Coronary artery (tissue), 2 donors: ENCODE results near the gene PARVG.
"Not testable (repeated sequence)": the region's sequence is repeated elsewhere in the genome, so short reads cannot be mapped to it uniquely, and the experiment has no call there.

Experiments used
- DNase-seq: peaks from one replicate; pipeline ENCODE4 v3.0.0-alpha.2; 2017; ENCODE audit warnings: low spot score
- H3K27ac ChIP-seq, 2 donors: fragments of 200-600 bp; sonication (generic); one replicate each; pipeline ENCODE4 v1.5.1; 2016 to 2019
- H3K4me3 ChIP-seq: fragments of 200-600 bp; sonication (generic); 2 replicates; pipeline ENCODE4 v1.5.1; 2016; ENCODE audit warnings: mild to moderate bottlenecking, moderate library complexity
- TF ChIP-seq, protein P1 (sequence below): fragments of 200-600 bp; sonication (generic); IDR thresholded peaks from one replicate; pipeline ENCODE4 v1.5.1; 2019; ENCODE audit warnings: antibody characterized with exemption

The PARVG gene

DNA sequence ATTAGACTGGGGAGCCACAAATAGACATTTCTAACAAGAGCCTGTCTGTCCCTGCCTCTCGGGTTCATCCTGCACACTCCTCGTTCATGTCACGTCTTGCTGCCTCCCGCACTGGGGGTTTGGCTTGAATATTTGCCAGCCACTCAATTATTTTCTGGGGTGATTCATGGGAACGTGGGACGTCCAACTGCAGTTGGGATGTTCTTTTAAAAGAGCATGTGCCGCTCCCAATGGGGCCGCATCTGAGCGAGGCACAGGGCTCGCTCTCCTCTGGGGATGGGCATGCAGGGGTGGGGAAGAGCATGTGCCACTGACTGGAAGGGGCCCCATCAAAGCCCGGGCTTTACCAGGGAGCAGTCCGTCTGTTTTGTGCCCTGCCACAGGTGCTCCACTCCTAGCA lies 43.4 kb downstream of the PARVG start:
- Histone ChIP-seq H3K4me3 (no peak overlapping the region), H3K27ac (no peak overlapping the region)
- TF ChIP-seq, protein P1, sequence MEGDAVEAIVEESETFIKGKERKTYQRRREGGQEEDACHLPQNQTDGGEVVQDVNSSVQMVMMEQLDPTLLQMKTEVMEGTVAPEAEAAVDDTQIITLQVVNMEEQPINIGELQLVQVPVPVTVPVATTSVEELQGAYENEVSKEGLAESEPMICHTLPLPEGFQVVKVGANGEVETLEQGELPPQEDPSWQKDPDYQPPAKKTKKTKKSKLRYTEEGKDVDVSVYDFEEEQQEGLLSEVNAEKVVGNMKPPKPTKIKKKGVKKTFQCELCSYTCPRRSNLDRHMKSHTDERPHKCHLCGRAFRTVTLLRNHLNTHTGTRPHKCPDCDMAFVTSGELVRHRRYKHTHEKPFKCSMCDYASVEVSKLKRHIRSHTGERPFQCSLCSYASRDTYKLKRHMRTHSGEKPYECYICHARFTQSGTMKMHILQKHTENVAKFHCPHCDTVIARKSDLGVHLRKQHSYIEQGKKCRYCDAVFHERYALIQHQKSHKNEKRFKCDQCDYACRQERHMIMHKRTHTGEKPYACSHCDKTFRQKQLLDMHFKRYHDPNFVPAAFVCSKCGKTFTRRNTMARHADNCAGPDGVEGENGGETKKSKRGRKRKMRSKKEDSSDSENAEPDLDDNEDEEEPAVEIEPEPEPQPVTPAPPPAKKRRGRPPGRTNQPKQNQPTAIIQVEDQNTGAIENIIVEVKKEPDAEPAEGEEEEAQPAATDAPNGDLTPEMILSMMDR, result no peak
- no peak for DNase-seq

DNA sequence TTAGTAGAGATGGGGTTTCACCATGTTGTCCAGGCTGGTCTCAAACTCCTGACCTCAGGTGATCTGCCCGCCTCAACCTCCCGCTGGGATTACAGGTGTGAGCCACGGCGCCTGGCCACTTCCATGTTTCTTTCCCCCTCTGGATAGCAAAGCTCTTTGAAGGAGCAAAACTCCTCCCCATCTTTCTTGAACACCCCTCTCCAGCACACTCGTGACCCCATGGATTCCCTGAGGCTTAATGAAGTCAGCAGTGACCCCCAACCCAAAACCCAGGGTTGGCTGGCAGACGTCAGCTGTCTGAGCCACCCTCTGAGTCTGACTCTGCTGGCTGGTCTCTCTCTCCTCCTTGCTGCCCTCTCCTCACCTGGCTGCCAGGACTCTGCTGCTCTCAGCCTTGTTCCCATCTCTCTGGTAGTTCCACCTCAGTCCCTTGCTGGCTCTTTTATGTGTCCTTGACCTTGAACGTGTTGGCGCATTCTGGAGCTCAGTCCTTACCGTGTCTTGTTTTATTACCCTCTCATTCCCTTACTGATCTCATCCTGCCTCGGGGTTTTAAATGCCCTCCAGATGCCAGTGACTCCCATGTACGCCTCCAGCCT lies 44.5 kb downstream of the PARVG start:
- no peak overlapping the region for H3K4me3 ChIP-seq
- DNase-seq, result peak; percentile 60
- TF ChIP-seq, protein P1, result no peak

DNA sequence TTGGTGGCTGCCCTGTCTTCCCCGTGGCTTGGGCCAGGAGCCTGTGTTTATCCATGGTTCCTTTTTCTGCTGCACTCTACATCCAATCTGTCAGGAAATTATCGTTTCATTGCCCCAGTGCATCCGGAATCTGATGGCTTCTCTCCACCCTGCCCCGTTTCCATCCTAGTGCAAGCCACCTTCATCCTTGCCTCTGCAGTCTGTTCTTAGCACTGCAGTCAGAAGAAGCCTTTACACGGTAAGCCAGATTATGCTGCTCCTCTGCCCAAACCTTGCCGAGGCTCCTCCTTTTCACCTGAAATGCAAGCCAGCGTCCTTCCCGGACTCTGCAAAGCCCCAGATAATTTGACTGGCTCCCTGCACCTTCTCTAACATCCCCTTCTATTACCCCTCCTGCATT lies 45.1 kb downstream of the PARVG start:
- Histone ChIP-seq H3K27ac (no peak overlapping the region), H3K4me3 (no peak overlapping the region)
- no peak for DNase-seq
- TF ChIP-seq, protein P1, result no peak

More for the DNA sequence above, 44.5 kb downstream of the PARVG start:
- no peak overlapping the region for H3K27ac ChIP-seq

DNA sequence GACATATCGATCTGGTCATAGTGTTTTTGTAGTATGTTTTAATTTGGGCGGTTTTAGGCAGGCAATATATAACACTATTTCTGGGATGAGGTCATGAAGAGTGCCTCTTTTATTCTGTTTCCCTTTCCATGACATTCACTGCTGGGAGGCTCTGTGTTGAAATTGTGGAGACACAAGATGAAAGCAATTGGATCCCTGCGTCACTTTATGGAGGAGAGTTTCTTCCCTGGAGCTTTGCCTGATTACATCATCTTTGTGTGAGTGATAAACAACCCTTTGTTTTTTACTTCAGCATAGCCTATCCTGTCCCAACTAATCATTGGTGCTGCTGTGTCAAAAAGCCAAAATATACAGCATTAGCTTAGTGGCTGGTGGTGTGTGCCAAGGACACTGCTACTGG lies 48.6 kb downstream of the PARVG start:
- no peak for DNase-seq

DNA sequence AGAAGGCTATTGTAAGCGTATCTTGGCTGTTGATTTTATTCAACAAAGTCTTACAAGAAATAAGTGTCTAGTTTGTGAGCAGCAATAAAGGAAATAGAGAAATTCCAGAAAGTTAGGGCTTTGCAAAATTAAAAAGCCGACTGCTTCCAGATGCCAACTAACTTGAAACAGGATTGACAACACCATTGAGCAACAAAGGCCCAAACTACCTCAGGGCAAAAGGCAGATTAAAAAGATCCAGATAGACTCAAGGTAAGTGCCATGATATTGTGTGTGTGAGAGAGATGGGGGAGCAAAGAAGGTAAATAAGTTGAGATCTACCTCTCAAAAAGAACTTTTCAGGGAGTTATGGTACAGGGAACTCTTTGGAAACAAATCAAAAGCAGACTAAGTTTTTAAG lies 49.1 kb downstream of the PARVG start:
- H3K4me3 ChIP-seq, result no peak overlapping the region
- DNase-seq, result no peak
- no peak overlapping the region for H3K27ac ChIP-seq
- TF ChIP-seq, protein P1, result no peak

More for the DNA sequence above, 48.6 kb downstream of the PARVG start:
- no peak overlapping the region for H3K4me3 ChIP-seq
- H3K27ac ChIP-seq, result no peak overlapping the region
- TF ChIP-seq, protein P1, result no peak

DNA sequence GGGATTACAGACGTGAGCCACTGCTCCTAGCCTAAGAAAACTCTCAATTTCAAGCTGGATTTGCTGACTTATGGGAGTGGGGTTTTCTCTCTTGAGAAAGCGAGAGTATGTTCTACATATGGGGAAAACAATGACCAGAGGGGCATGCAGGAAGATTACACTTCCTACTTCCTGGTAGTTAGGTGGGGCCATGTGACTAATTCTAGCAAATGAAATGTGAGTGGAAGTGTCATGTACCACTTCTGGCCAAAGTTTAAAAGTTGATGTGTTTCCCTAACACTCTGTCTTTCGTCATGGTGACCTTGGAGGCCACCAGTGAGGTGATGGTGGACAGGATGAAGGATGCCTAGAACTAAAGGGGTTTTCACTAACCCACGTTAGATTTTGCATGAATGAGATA lies 50.5 kb downstream of the PARVG start:
- TF ChIP-seq, protein P1, result no peak
- DNase-seq, result no peak
- no peak overlapping the region for H3K4me3 ChIP-seq

DNA sequence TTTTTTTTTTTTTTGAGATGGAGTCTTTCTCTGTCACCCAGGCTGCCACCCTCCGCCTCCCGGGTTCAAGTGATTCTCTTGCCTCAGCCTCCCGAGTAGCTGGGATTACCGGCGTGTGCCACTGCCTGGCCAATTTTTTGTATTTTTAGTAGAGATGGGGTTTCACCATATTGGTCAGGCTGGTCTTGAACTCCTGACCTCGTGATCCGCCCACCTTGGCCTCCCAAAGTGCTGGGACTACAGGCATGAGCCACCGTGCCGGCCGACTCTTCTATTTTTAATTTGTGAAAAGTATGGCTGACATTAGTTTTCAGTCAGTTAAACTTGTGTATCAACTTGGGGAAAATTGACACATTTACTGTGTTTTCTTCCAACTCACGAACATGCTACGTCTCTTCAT lies 53.6 kb downstream of the PARVG start:
- not testable (repeated sequence) for H3K27ac ChIP-seq, H3K4me3 ChIP-seq, DNase-seq

More for the DNA sequence above, 50.5 kb downstream of the PARVG start:
- no peak overlapping the region for H3K27ac ChIP-seq

DNA sequence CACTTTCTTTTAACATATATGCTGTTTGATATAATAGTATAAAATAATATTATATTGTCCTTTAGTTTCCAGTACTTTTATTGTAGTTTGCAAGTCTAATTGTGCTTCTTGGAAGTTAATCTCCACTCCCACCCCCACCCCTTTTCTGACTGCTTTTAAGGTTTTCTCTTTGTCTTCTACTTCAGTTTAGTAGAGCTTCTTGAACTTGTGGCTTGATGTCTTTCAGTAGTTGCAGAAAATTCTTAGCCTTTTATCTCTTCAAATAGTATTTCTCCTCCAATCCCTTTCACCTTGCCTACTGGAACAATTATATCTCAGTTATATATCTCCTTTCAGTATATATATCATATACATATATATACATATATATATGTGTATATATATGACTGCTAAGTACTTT lies 56.6 kb downstream of the PARVG start:
- TF ChIP-seq, protein P1, result no peak
- Histone ChIP-seq H3K4me3 (no peak overlapping the region), H3K27ac (no peak overlapping the region)
- no peak for DNase-seq

DNA sequence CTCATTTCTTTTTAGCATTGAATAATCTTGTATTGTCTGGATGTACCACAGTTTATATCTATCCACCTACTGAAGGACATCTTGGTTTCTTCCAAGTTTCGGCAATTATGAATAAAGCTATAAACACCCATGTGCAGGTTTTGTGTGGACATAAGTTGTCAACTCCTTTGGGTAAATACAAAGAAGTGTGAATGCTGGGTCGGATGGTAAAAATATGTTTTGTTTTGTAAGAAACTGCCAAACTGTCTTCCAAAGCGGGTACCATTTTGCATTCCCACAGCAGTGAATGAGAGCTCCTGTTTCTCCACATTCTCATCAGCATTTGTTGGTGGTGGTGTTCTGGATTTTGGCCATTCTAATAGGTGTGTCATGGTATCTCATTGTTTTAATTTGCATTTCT lies 60.4 kb downstream of the PARVG start:
- not testable (repeated sequence) for H3K27ac ChIP-seq, DNase-seq, H3K4me3 ChIP-seq
